ENCODE measurements around the gene NOTCH2. TPM values are rescaled to one million over a fixed set of nuclear protein-coding genes. Genes with fewer than 3 reads are reported as not detected.

The NOTCH2 gene
- total RNA-seq, 1 experiment from 2014 or later: 107 TPM

DNA sequence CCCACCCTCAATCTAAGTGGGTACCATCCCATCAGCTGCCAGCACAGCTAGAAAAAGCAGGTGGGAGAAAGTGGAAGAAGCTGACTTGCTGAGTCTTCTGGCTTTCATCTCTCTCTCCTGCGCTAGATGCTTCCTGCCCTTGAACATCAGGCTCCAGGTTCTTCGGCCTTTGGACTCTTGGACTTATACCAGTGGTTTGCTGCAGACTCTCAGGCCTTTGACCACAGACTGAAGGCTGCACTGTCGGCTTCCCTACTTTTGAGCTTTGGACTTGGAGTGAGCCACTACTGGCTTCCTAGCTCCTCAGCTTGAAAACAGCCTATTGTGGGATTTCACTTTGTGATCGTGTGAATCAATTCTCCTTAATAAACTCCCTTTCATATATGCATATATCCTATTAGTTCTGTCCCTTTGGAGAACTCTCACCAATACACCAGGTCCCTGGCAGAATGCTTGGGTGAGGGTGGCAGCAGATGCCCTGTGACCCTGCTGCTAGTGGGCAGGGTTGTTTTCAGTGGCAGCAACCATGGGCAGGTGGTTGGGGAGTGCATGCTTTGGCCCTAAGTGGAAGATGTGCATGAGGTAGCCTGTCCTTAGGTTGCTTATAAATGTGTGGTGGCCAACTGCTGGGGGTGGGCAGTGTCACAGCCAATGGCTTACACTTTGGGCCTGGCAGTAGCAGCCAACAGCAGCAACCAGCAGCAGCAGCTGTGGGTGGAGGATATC lies 162.4 kb downstream of the NOTCH2 start:
- DNase-seq (ENCODE audit: low read depth): no peak

DNA sequence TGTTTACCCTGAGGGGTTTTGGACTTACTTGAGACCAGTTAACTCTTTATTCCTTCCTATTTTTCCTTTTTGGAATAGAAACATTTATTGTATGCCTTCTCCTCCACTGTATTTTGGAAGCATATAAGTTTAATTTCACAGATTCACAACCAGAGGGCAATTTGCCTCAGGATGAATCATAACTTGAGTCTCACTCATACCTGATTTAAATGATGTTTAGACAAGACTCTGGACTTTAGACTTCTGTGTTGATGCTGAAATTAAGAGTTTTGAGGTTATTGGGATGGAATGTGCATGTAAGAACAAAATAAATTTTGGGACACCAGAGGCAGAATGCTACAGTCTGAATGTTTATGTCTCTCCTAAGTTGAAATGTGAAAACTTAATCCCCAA lies 166.0 kb downstream of the NOTCH2 start:
- DNase-seq (ENCODE audit: low read depth): peak; percentile 22

DNA sequence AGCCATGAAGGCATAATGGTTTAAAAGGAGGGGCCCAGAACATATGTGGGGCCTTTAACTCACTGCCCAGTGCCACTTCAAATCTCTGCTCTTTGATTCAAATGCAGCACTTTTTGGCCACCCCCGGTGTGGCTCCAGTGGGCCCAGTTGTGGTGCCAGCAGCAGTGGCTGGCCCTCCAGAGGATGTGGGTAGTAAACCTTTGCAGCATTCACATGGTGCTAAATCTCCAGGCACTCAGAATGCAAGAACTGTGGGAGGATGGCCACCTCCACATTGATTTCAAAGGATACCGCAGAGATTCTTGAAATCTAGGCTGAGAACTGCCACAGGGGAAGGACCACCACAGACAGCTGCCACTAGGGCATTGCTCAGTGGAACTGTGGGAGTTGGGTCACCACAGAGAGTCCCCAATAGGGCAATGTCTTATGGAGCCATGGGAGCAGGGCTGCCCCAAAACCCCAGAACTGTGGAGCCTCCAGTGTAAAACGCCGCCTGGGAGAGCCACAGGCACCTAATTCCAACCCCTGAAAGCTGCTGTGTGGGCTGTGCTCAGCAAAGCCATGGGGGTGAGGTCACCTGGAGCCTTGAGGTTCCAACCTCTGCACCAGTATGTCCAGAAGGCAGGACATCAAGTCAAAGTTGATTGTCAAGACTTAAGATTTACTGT lies 166.6 kb downstream of the NOTCH2 start:
- no peak for DNase-seq (ENCODE audit: low read depth)

DNA sequence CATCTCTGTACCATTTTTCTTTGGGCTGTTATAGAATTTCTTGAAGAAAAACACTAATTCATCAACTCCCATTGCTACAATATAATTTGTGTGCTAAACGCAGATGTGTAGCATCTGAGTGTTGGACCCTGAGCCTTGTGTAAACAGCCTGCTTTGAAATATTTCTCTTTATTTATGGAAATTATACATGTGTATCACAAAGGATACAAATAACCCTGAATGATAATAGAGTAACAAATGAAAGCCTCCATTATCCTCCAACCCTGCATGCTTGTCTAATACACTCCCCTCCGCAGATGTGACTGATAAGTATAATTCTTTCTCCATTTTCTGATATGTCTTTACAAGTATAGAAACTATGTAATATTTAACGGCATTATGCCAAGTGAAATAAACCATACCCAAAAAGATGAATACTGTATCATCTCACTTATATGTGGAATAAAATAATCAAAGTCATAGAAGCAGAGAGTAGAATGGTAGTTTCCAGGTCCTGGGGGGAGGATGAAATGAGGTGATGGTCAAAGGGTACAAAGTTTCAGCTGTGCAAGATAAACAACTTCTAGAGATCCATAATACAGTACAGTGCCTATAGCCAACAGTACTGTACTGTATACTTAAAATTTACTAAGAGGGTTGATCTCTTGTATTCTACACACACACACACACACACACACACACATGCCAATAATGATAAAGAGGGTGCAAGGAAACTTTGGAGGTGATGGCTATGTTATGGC lies 170.3 kb downstream of the NOTCH2 start:
- no peak for DNase-seq (ENCODE audit: low read depth)

DNA sequence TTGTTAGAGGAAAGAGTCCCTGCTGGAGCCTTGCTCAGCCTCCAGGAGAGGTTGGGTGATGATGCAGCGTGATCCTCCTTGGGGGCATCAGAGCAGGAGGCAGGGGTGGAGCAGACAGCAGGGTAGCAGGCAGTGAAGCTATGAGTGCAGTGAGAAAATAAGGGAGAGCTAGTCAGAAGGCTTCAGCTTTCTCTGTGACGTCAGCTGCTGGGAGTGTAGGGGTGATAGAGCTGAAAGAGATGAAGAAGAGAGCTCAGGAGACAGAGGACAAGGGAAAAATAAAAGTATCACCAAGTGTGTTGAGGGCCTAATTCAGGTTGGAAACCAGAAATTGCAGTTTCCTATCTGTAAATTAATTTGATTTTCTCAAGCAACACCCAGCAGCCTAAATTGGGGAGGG lies 170.9 kb downstream of the NOTCH2 start:
- no peak for DNase-seq (ENCODE audit: low read depth)

DNA sequence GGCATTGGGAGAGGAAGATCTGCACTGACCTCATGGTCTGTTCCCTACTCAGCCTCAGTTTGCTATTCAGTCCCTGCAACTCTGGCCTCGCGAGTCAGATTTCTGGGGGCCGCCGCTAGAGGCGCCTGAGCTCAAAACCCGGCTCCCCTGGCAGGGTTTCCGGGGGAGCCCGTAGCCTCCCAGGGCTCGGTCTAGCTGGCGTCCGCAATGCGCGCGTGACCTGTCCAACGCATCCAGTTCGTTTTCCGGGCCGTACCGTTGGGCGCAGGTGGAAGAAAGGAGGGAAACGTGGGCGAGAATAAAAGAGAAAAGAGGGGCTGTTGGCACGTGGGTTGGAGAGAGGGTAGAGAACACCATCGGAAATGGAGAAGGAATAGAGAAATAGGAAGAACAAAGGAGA lies 173.2 kb downstream of the NOTCH2 start, which contains the start of gene ADAM30:
TSS of gene ADAM30 (minus strand) at position 213 of the 400 bp plus-strand sequence. CDS start at position 34, 179 bp downstream.
- DNase-seq (ENCODE audit: low read depth): no peak

DNA sequence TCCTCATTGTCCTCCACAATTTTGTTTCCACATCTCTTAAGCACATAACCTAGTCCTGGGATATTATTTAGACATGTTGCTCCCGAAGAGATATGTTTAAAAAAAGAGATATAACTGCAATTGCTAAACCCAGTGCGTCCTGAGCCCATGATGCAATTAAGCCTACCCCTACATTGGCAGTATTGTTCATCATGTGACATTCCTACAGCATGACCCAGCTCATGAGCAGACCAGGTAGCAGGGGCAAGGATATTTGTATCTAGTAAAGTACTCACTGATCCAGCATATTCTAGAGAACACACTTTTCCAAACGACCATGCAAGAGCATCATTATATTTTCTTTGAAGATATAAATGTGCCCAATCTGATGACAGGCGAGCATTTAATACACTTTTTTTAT lies 174.4 kb downstream of the NOTCH2 start:
- DNase-seq (ENCODE audit: low read depth): no peak

DNA sequence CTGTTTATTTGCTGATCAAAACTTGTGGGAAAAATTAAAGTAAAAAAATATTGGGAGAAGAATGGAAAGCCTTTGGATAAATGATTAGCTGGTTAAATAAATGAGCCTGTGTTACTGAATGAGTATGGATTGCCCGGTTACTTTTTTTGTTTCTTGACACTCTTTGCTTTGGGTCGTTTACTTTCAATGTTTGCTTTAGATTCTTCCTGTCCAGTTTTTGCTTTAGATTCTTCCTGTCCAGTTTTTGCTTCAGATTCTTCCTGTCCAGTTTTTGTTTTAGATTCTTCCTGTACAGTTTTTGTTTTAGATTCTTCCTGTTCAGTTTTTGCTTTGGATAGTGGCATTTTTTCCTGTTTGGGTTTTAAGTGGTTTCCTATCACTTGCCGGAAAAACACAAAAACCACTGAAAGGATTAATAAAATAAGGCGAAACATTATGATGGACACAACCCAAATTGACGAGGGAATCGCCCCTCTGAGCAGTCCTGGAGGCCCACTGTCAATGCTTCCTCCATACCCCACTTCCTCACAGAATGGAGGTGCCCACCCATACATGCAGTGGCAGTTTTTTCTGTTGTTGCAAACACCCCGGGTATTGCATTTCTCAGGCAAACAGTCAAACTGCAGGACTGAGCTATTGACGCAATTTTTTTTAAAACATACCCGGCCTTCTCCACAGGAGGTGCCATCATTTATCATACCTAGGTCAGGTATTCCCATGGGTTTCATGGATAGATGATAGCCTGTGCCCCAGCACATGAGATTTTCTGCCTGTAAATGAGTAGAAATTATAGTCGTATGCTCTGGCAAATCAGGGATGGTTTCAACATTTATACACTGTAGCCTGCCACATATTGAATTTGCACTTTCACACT lies 175.4 kb downstream of the NOTCH2 start:
- DNase-seq (ENCODE audit: low read depth): no peak

DNA sequence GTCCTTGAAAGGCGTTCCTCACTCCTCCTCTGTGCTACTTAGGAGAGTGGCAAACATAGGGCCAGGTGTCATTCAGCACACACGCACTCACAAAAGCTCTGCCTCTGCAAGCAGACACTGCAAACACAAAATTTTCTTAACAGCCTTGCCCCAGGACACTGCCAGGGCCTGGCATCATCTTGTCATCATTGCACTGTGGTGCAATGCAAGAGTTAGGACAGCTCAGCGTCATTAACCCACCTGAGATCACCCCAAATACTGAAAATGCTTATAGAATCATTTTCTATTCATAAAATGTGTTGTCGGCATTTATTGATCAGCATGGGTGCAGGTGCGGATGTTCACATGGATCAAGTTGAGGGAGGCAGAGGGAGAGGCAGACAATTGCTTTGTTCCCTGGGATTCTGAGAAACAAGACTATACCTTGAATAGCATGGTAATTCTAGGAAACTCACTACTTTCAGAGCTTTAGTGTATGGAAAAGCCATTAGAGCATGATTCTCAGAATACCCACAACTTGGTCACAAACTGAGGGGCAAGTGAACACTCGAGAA lies 176.1 kb downstream of the NOTCH2 start:
- DNase-seq (ENCODE audit: low read depth): no peak

DNA sequence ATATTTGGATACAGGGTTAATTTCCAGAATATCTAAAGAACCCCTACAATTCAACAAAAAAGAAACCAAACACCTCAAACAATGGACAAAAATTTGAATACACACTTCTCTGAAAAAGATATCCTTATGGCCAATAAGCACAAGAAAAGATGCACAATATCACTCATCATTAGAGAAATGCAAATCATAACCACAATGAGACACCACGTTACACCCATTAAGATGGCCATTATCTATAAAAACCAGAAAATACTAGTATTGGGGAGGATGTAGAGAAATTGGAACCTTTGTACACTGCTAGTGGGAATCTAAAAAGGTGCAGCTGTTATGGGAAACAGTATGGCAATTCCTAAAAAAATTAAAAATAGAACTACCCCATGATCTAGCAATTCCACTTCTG lies 178.1 kb downstream of the NOTCH2 start:
- no peak for DNase-seq (ENCODE audit: low read depth)

DNA sequence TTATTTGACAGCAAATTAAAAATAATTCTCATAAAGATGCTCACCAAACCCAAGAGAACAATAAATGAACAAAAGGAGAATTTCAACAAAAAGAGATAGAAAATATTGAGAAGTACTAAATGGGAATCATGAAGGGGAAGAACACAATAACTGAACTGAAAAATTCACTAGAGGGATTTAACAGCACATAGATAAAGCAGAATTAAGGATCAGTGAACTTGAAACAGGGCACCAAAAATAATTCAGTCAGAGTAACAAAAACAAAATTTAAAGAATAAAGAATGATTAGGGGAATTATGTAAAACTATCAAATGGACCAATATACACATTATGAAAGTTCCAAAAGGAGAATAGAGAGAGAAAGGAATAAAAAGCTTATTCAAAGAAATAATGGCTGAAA lies 181.0 kb downstream of the NOTCH2 start:
- DNase-seq (ENCODE audit: low read depth): no peak

DNA sequence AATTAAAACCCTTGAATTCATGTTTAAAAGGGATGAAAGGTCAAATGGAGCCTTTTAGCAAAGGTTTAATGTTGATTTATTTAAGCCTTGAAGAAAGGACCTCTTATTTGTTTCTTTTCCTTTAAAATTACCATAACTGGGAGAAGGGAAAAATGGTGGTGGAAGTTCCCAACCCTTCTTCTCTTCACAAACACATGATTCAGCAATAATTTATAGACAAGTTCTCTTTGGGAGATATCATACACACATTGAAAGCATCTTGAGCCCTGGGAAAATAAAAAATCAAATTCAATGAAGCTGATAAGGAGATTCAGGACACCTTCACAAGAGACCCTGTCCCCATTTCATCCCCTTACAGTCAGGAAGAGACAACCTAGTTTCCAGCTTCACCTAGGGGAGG lies 182.0 kb downstream of the NOTCH2 start:
- no peak for DNase-seq (ENCODE audit: low read depth)

DNA sequence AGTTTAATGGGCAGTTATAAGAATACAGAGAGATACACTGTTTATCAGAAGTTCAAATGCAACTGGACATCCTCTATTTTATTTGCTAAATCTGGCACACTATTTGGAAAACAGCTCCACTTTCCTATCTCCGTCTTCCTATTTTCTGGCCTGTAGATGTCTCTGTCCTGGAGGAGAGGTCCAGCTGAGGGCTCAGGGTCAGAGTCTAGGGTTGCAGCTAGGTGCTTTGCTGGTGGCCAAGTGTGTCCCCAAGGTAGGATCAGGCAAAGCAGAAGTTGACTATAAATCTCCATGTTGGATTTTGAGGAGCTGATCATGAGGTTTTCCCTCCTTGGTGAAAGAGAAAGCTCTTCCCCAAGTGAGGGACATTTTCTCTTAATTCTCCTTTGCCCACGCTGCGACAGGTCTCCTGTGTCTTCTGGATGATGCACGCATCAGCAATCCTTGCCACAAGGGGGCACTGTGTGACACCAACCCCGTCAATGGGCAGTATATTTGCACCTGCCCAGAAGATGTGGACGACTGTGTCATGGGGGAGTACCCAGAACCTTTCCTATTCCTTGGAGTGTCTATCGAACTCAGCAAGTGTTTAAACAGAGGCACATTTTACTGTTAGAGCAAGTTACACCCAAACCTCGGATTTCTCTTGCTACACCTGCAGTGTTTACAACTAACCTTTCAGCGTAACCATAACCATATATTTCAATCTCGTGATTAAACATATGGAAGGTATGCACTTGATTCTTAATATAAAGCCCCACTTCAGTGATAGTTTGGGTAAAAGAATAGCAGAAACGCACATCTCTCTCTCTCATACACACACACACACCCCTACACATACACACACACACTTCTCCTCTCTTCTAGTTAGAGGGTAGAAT lies 183.3 kb downstream of the NOTCH2 start:
- DNase-seq (ENCODE audit: low read depth): peak; percentile 44

DNA sequence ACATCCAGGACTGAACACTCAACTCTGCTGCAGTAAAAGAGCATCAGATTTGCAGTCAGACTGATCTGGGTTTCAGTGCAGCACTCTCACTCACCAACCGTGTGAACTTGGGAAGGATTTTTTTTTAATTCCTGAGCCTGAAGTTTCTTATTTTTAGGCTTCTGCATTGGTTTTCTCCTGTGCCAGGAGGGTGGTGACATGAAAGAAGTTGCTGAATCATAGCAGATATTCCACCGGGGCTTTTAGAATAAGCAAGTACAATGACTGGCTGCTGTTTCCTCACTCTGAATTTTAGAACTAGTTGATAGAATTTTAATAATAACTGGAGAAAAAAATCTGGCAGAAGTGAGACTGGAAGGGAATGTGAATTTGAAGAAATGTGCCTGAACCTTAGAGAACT lies 184.8 kb downstream of the NOTCH2 start:
- DNase-seq (ENCODE audit: low read depth): no peak

DNA sequence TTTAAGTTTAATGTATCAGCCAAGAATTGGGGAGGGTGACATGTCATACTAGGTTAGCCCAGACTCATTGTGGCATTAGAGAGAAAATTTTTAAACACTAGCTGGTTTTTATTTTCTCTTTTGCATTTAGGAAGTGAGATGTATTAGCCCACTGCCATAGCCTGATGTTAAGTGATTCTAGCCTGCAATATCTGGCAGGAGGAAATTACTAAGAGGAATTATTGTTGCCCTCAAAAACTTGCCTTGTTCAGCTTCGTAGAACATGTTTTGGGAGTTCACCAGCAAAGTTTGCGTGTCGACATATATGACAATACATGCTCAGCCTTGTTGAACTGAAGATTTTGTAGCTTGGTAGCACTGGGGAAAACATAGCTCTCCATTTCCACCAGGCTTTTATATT lies 185.6 kb downstream of the NOTCH2 start:
- DNase-seq (ENCODE audit: low read depth): no peak

DNA sequence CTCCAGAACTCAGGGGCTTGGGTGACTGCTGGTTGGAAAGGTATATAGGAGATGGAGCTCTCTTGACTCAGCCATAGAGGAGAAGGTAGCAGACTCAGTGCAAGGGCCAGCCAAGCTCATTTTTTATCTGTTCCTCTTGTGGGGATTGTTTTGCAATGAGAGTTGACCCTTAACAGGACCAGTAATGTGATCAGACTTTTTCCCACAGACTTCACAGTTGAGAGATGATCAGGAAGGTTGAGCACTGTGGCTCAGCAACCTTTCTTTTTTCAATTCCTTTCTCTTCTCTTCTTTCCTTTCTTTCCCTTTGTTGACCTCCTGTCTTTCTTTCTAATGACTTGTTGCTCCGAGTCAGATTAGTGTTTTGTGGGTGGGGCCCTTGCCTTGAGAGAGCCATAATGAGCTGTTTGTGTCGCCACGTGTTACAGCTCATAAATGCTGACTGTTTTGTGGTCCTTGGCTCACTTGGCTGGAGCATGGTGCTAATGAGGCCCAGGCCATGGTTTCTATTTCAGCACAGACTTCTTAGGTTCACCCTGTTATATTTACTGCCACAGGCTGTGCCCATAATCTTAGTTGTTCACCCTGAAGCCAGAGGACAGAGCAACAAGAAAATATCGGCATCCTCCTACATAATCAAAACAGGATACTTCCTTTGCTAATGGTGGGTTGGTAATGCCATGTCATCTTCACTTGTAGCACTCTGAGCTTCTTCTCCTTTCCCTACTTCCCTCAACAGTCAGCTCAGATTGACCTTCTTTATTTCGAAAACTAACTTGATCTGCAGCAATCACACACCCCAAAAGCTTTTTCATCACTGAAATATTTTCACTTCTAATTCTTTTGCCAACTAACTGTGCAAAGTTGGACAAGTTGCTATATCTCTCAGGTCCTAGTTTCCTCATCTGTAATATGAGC lies 187.1 kb downstream of the NOTCH2 start:
- no peak for DNase-seq (ENCODE audit: low read depth)

DNA sequence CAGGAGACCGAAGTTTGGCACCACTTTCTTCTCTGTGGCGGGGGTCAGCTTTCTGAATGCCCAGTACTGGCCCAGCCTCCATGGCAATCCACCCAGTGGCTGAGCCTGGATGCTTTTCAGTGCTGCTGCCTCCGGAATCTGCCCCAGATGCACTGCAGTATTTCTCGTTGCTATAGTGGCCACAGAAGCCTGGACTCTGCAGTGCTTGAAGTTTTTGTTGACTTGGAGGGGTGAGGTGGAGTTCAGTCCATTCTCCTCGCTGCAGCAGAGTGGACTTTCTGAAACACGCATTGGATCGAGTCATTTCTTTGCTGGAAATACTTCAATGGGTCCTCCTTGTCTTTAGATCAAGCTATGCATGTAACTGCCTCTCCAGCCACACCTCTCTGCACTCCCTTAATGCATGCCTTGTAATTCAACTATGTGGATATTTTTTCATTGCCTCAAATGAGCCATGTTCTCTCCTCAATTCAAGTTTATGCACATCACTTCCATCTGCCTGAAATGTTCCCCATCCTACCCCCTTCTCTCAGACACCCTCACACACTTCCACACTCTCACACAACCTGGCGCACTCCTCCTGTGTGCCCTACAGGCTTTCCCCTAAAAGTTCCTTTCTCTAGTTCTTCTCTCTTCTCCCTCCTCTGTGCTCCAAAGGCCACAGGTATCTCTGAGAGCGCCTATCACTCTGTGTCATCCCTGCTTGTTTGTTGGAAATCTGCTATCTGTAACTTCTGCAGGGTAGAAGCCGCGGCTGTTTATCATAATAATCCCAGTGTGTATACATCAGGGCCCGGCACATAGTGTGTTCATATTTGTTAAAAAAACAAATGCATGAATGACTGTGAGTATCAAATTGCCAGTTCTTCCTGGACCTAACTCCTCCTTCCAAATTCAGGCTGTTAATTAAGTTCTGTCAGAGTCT lies 189.7 kb downstream of the NOTCH2 start:
- no peak for DNase-seq (ENCODE audit: low read depth)

DNA sequence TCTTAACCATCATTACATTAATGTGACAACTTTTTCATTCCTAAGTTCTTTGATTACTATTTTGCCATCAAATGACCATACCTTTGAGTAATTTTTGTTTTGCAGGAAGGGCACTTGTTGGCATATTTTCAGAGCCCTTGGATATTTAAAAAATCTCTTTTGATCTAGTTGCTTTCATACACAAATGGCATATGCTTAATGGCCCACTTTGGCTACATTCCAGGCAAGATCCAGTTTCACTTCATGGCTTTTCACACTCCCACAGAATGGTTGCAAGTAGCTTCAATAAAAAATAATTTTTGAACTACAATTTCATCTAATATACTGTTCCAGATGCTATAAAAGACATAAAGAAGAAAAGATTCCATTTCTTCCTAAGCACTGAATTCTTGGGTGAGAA lies 191.3 kb downstream of the NOTCH2 start:
- no peak for DNase-seq (ENCODE audit: low read depth)
